ENCODE data around the gene SLC25A51.

GRCh38 chr9:37913480-37914153 is 9.7 kb upstream of the SLC25A51 start:
- TF ChIP-seq POLR2A (IDR thresholded peaks at IDR 0.05), result no peak
- peak; percentile 92 to 98 (median 95) for TF ChIP-seq CTCF (IDR thresholded peaks at IDR 0.05 in 4 of 5, conservative IDR thresholded peaks at IDR 0.05 in 1 of 5)

Measured in gastrocnemius medialis (tissue), 4 donors.